Measurements from ENCODE around the gene TSSK6.

The TSSK6 gene

GRCh38 chr19:19548915-19549759, 33.8 kb upstream of the TSSK6 start:
- Histone ChIP-seq H4K20me1 (no peaks in the 10 kb centered on the region), H3K4me2 (no peak overlapping the region), H3K9me3 (replicated peaks in 1 of 11) (peaks cover 0 to 9% (median 0%) of the 10 kb centered on the region in 11 experiments; a peak in 4 of 22 replicates), H3K4me3 (no peak overlapping the region), H3K36me3 (peaks cover 0 to 9% (median 0%) of the 10 kb centered on the region in 11 experiments; a peak in 1 of 22 replicates), H3K9ac (no peak overlapping the region), H3K27ac (no peak overlapping the region), H3K27me3 (no peaks in the 10 kb centered on the region), H3K4me1 (peaks cover 0 to 16% (median 9%) of the 10 kb centered on the region in 10 experiments; a peak in 13 of 20 replicates)
- no peak for TF ChIP-seq Cebpa-rat (IDR thresholded peaks at IDR 0.05)

GRCh38 chr19:19547674-19548336, 32.5 kb upstream of the TSSK6 start:
- no peak for TF ChIP-seq Cebpa-rat (IDR thresholded peaks at IDR 0.05)
- Histone ChIP-seq H3K4me1 (peaks cover 5 to 22% (median 14%) of the 10 kb centered on the region in 10 experiments), H3K27me3 (no peaks in the 10 kb centered on the region), H3K9me3 (replicated peaks in 1 of 11) (peaks cover 0 to 13% (median 0%) of the 10 kb centered on the region in 11 experiments; a peak in 4 of 22 replicates), H3K9ac (no peak overlapping the region), H3K36me3 (peaks cover 0 to 11% (median 0%) of the 10 kb centered on the region in 11 experiments; a peak in 1 of 22 replicates), H3K27ac (no peak overlapping the region), H4K20me1 (no peaks in the 10 kb centered on the region), H3K4me2 (no peak overlapping the region), H3K4me3 (no peak overlapping the region)

GRCh38 chr19:19546751-19547162, 31.4 kb upstream of the TSSK6 start:
- no peak for TF ChIP-seq Cebpa-rat (IDR thresholded peaks at IDR 0.05)
- H3K27me3 ChIP-seq: no peaks in the 10 kb centered on the region
- H3K27ac ChIP-seq: no peak overlapping the region
- H3K4me1 ChIP-seq: peaks cover 15 to 28% (median 20%) of the 10 kb centered on the region in 10 experiments
- no peak overlapping the region for H3K9ac ChIP-seq
- H4K20me1 ChIP-seq: no peaks in the 10 kb centered on the region
- H3K4me3 ChIP-seq: no peak overlapping the region
- peaks cover 0 to 11% (median 0%) of the 10 kb centered on the region in 11 experiments; a peak in 1 of 22 replicates for H3K36me3 ChIP-seq
- no peak overlapping the region for H3K4me2 ChIP-seq
- peaks cover 0 to 13% (median 0%) of the 10 kb centered on the region in 11 experiments; a peak in 4 of 22 replicates for H3K9me3 ChIP-seq (replicated peaks in 1 of 11)

- H3K36me3 ChIP-seq: peaks cover 0 to 11% (median 0%) of the 10 kb centered on the region in 11 experiments; a peak in 1 of 22 replicates
- H3K27ac ChIP-seq: no peak overlapping the region
- no peak overlapping the region for H3K9ac ChIP-seq
- no peaks in the 10 kb centered on the region; a peak in 1 of 22 replicates for H3K27me3 ChIP-seq
- H3K9me3 ChIP-seq (replicated peaks in 1 of 11): peaks cover 0 to 18% (median 0%) of the 10 kb centered on the region in 11 experiments; a peak in 5 of 22 replicates
- H3K4me3 ChIP-seq: no peak overlapping the region
- no peak for TF ChIP-seq Cebpa-rat (IDR thresholded peaks at IDR 0.05)
- peaks cover 13 to 33% (median 20%) of the 10 kb centered on the region in 10 experiments; a peak in 19 of 20 replicates for H3K4me1 ChIP-seq
- no peak overlapping the region for H3K4me2 ChIP-seq
- no peaks in the 10 kb centered on the region for H4K20me1 ChIP-seq
These were observed 30.4 kb upstream of the TSSK6 start for GRCh38 chr19:19545707-19546106.

GRCh38 chr19:19544954-19545591, 29.7 kb upstream of the TSSK6 start:
- H3K27me3 ChIP-seq: peaks cover 0 to 2% (median under 1%) of the 10 kb centered on the region in 11 experiments; a peak in 12 of 22 replicates
- no peak overlapping the region for H3K4me3 ChIP-seq
- H3K27ac ChIP-seq: no peak overlapping the region
- H3K9me3 ChIP-seq (replicated peaks in 1 of 11): peaks cover 0 to 21% (median 0%) of the 10 kb centered on the region in 11 experiments; a peak in 5 of 22 replicates
- peaks cover 13 to 33% (median 20%) of the 10 kb centered on the region in 10 experiments; a peak in 19 of 20 replicates for H3K4me1 ChIP-seq
- peaks cover 0 to 11% (median 0%) of the 10 kb centered on the region in 11 experiments; a peak in 1 of 22 replicates for H3K36me3 ChIP-seq
- no peak overlapping the region for H3K4me2 ChIP-seq
- H3K9ac ChIP-seq: no peak overlapping the region
- H4K20me1 ChIP-seq: no peaks in the 10 kb centered on the region
- TF ChIP-seq Cebpa-rat (IDR thresholded peaks at IDR 0.05): no peak

- H3K9ac ChIP-seq: no peak overlapping the region
- peaks cover 0 to 9% (median 8%) of the 10 kb centered on the region in 11 experiments; a peak in 17 of 22 replicates for H3K27me3 ChIP-seq
- H3K4me1 ChIP-seq: peaks cover 13 to 33% (median 20%) of the 10 kb centered on the region in 10 experiments; a peak in 19 of 20 replicates
- H3K36me3 ChIP-seq: peaks cover 0 to 11% (median 0%) of the 10 kb centered on the region in 11 experiments; a peak in 1 of 22 replicates
- H4K20me1 ChIP-seq: no peaks in the 10 kb centered on the region
- H3K9me3 ChIP-seq (replicated peaks in 1 of 11): peaks cover 0 to 24% (median 0%) of the 10 kb centered on the region in 11 experiments; a peak in 5 of 22 replicates
- no peak for TF ChIP-seq Cebpa-rat (IDR thresholded peaks at IDR 0.05)
- no peak overlapping the region for H3K4me3 ChIP-seq
- H3K27ac ChIP-seq: peak overlapping the region in 1 of 11 experiments; percentile 76; a peak in 1 of 22 replicates
- H3K4me2 ChIP-seq: no peak overlapping the region
These were observed 29.1 kb upstream of the TSSK6 start for GRCh38 chr19:19544257-19544953.

GRCh38 chr19:19543640-19544039, 28.3 kb upstream of the TSSK6 start:
- Histone ChIP-seq H3K27me3 (peaks cover 6 to 17% (median 15%) of the 10 kb centered on the region in 11 experiments), H3K4me3 (no peak overlapping the region), H3K9ac (peak overlapping the region in 1 of 11 experiments; percentile 23; a peak in 1 of 22 replicates), H3K27ac (peak overlapping the region in 7 of 11 experiments; percentile 45 to 76 (median 62); a peak in 10 of 22 replicates), H3K4me1 (peaks cover 14 to 32% (median 23%) of the 10 kb centered on the region in 10 experiments; a peak in 19 of 20 replicates), H3K36me3 (peaks cover 0 to 11% (median 0%) of the 10 kb centered on the region in 11 experiments; a peak in 1 of 22 replicates), H3K4me2 (peak overlapping the region in 4 of 11 experiments; percentile 62 to 80 (median 74); a peak in 4 of 22 replicates), H4K20me1 (no peaks in the 10 kb centered on the region), H3K9me3 (replicated peaks in 1 of 11) (peaks cover 0 to 24% (median 0%) of the 10 kb centered on the region in 11 experiments; a peak in 5 of 22 replicates)
- TF ChIP-seq Cebpa-rat (IDR thresholded peaks at IDR 0.05): no peak

All from BLaER1 treated with 17β-estradiol and CSF1 and Interleukin-3, amounts not matched to agents 10 nM and 100 nM (cell line).